ENCODE measurements around the gene QPRT.
A peak's percentile ranks its signal among the peaks of the same experiment; 100 is the strongest.

Gene QPRT

GRCh38 chr16:29680180-29680598 lies 1.2 kb downstream of the QPRT start:
- Histone ChIP-seq H3K79me2 (ENCODE audit: control insufficient read depth, low read length) (peaks cover 16% of the 10 kb centered on the region), H3K4me1 (ENCODE audit: control insufficient read depth, low read length) (peaks cover 40% of the 10 kb centered on the region), H3K4me3 (ENCODE audit: low read length) (peak overlapping the region; percentile 78), H4K20me1 (ENCODE audit: control insufficient read depth, insufficient read depth, low read depth, low read length) (no peaks in the 10 kb centered on the region), H3K9me3 (ENCODE audit: control insufficient read depth, insufficient read depth, low read length) (no peaks in the 10 kb centered on the region), H3K27ac (ENCODE audit: low read depth, low read length) (peak overlapping the region; percentile 90), H3F3A (ENCODE audit: control insufficient read depth, insufficient read depth) (peaks cover 19% of the 10 kb centered on the region), H3K36me3 (ENCODE audit: control insufficient read depth, low read length) (no peaks in the 10 kb centered on the region), H3K27me3 (ENCODE audit: control insufficient read depth, low read length) (no peaks in the 10 kb centered on the region), H3K4me2 (ENCODE audit: low read length) (peak overlapping the region; percentile 94), H3K9me2 (replicated peaks; ENCODE audit: control insufficient read depth, low read length) (no peaks in the 10 kb centered on the region)
- TF ChIP-seq EZH2phosphoT487 (IDR thresholded peaks at IDR 0.05; ENCODE audit: borderline replicate concordance, low read length): no peak
- no peak for TF ChIP-seq CTCF (IDR thresholded peaks at IDR 0.05; ENCODE audit: low read depth, low read length, poor library complexity, severe bottlenecking)

GRCh38 chr16:29683543-29684090 lies 4.6 kb downstream of the QPRT start:
- H3K9me2 ChIP-seq (replicated peaks; ENCODE audit: control insufficient read depth, low read length): no peaks in the 10 kb centered on the region
- peaks cover 41% of the 10 kb centered on the region for H3K4me1 ChIP-seq (ENCODE audit: control insufficient read depth, low read length)
- no peaks in the 10 kb centered on the region for H3K36me3 ChIP-seq (ENCODE audit: control insufficient read depth, low read length)
- no peak for TF ChIP-seq CTCF (IDR thresholded peaks at IDR 0.05; ENCODE audit: low read depth, low read length, poor library complexity, severe bottlenecking)
- TF ChIP-seq EZH2phosphoT487 (IDR thresholded peaks at IDR 0.05; ENCODE audit: borderline replicate concordance, low read length): no peak
- peaks cover 3% of the 10 kb centered on the region; the same call in 1 of the 2 replicates for H3F3A ChIP-seq (ENCODE audit: control insufficient read depth, insufficient read depth)
- no peaks in the 10 kb centered on the region for H3K27me3 ChIP-seq (ENCODE audit: control insufficient read depth, low read length)
- H3K4me3 ChIP-seq (ENCODE audit: low read length): no peak overlapping the region
- peaks cover 16% of the 10 kb centered on the region for H3K79me2 ChIP-seq (ENCODE audit: control insufficient read depth, low read length)
- H3K4me2 ChIP-seq (ENCODE audit: low read length): no peak overlapping the region
- H4K20me1 ChIP-seq (ENCODE audit: control insufficient read depth, insufficient read depth, low read depth, low read length): no peaks in the 10 kb centered on the region
- H3K9me3 ChIP-seq (ENCODE audit: control insufficient read depth, insufficient read depth, low read length): no peaks in the 10 kb centered on the region
- no peak overlapping the region for H3K27ac ChIP-seq (ENCODE audit: low read depth, low read length)

- H3K9me3 ChIP-seq (ENCODE audit: control insufficient read depth, insufficient read depth, low read length): no peaks in the 10 kb centered on the region
- no peaks in the 10 kb centered on the region for H3K27me3 ChIP-seq (ENCODE audit: control insufficient read depth, low read length)
- no peak overlapping the region for H3K27ac ChIP-seq (ENCODE audit: low read depth, low read length)
- peaks cover 34% of the 10 kb centered on the region for H3K4me1 ChIP-seq (ENCODE audit: control insufficient read depth, low read length)
- TF ChIP-seq EZH2phosphoT487 (IDR thresholded peaks at IDR 0.05; ENCODE audit: borderline replicate concordance, low read length): no peak
- no peaks in the 10 kb centered on the region for H4K20me1 ChIP-seq (ENCODE audit: control insufficient read depth, insufficient read depth, low read depth, low read length)
- H3K4me3 ChIP-seq (ENCODE audit: low read length): no peak overlapping the region
- no peaks in the 10 kb centered on the region for H3K36me3 ChIP-seq (ENCODE audit: control insufficient read depth, low read length)
- peaks cover 13% of the 10 kb centered on the region for H3K79me2 ChIP-seq (ENCODE audit: control insufficient read depth, low read length)
- no peak overlapping the region for H3K4me2 ChIP-seq (ENCODE audit: low read length)
- H3K9me2 ChIP-seq (replicated peaks; ENCODE audit: control insufficient read depth, low read length): no peaks in the 10 kb centered on the region
- H3F3A ChIP-seq (ENCODE audit: control insufficient read depth, insufficient read depth): peaks cover under 1% of the 10 kb centered on the region; the same call in 1 of the 2 replicates
These were observed 5.7 kb downstream of the QPRT start for GRCh38 chr16:29684679-29685078.

- Histone ChIP-seq H3K9me3 (ENCODE audit: control insufficient read depth, insufficient read depth, low read length) (no peaks in the 10 kb centered on the region), H4K20me1 (ENCODE audit: control insufficient read depth, insufficient read depth, low read depth, low read length) (no peaks in the 10 kb centered on the region), H3F3A (ENCODE audit: control insufficient read depth, insufficient read depth) (no peaks in the 10 kb centered on the region), H3K27ac (ENCODE audit: low read depth, low read length) (no peak overlapping the region), H3K36me3 (ENCODE audit: control insufficient read depth, low read length) (no peaks in the 10 kb centered on the region), H3K79me2 (ENCODE audit: control insufficient read depth, low read length) (0 out of 2 replicates have a peak, but pooled peaks cover 5% of the 10 kb centered on the region), H3K9me2 (replicated peaks; ENCODE audit: control insufficient read depth, low read length) (no peaks in the 10 kb centered on the region), H3K4me1 (ENCODE audit: control insufficient read depth, low read length) (peaks cover 24% of the 10 kb centered on the region), H3K4me3 (ENCODE audit: low read length) (peak overlapping the region; percentile 25; the same call in 1 of the 2 replicates), H3K27me3 (ENCODE audit: control insufficient read depth, low read length) (no peaks in the 10 kb centered on the region), H3K4me2 (ENCODE audit: low read length) (peak overlapping the region; percentile 51)
- no peak for TF ChIP-seq EZH2phosphoT487 (IDR thresholded peaks at IDR 0.05; ENCODE audit: borderline replicate concordance, low read length)
- no peak for TF ChIP-seq CTCF (IDR thresholded peaks at IDR 0.05; ENCODE audit: low read depth, low read length, poor library complexity, severe bottlenecking)
These were observed 7.9 kb downstream of the QPRT start for GRCh38 chr16:29686740-29687332.

Measured in DOHH2 (cell line).